IMR-90 (cell line): ENCODE results near the gene FBXO15. TPM values are rescaled to one million over a fixed set of nuclear protein-coding genes. Genes with fewer than 3 reads are reported as not detected.

Experiments
- ATAC-seq: fragments of 200-7000 bp; cut with Tn5 transposase; 2 replicates; pipeline ENCODE4 v1.9.1; 2020; ENCODE audit warnings: low read depth, mild to moderate bottlenecking, moderate library complexity
- BruUV-seq: library from RNA; stranded (reverse); fragments of 400-500 nt; replicated peaks from 2 replicates; lab custom pipeline; 2021; lab: Mats Ljungman, UMichigan
- CTCF ChIA-PET: fragments of 300-600 bp; formaldehyde crosslinking; extraction: SDS; loops from one replicate; lab custom pipeline; 2021; ENCODE audit warnings: antibody characterized with exemption; lab: Yijun Ruan, JAX
- POLR2A ChIA-PET: fragments of 300-600 bp; sonication (Branson Sonifier 250); formaldehyde crosslinking; loops from one replicate; lab custom pipeline; 2022; ENCODE audit warnings: antibody characterized with exemption; ENCODE audit not compliant: unreplicated experiment; lab: Charles Lee
- DNase-seq: peaks from one replicate; pipeline ENCODE4 v3.0.0; 2013
- H2AFZ ChIP-seq: replicated peaks from 2 replicates; pipeline ENCODE3; 2013; ENCODE audit warnings: low read length, mild to moderate bottlenecking; ENCODE audit not compliant: poor library complexity
- H2AK5ac ChIP-seq: 2 replicates; pipeline ENCODE4 v1.6.1; 2013; ENCODE audit warnings: low read depth, low read length, inconsistent platforms
- H2AK9ac ChIP-seq: replicated peaks from 2 replicates; pipeline ENCODE3; 2013; ENCODE audit warnings: mild to moderate bottlenecking, low read depth, low read length, moderate library complexity; ENCODE audit not compliant: poor library complexity
- H2BK120ac ChIP-seq: 2 replicates; pipeline ENCODE4 v1.6.1; 2013; ENCODE audit warnings: low read depth, low read length, inconsistent platforms
- H2BK15ac ChIP-seq: 3 replicates; pipeline ENCODE4 v1.6.1; 2013; ENCODE audit warnings: low read depth, low read length, inconsistent platforms
- H2BK20ac ChIP-seq: 2 replicates; pipeline ENCODE4 v1.6.1; 2013; ENCODE audit warnings: low read depth, mild to moderate bottlenecking, inconsistent platforms, low read length, moderate library complexity
- H2BK5ac ChIP-seq: 2 replicates; pipeline ENCODE4 v1.6.1; 2013; ENCODE audit warnings: mild to moderate bottlenecking, low read depth, low read length, inconsistent platforms; ENCODE audit not compliant: poor library complexity, severe bottlenecking
- H3K14ac ChIP-seq: replicated peaks from 2 replicates; pipeline ENCODE4 v1.6.1; 2013; ENCODE audit warnings: low read depth, low read length, inconsistent platforms
- H3K18ac ChIP-seq: 2 replicates; pipeline ENCODE4 v1.6.1; 2013; ENCODE audit warnings: low read depth, low read length, control low read depth
- H3K23ac ChIP-seq: 2 replicates; pipeline ENCODE4 v1.6.1; 2013; ENCODE audit warnings: low read depth, low read length, inconsistent platforms
- H3K27ac ChIP-seq: 2 replicates; pipeline ENCODE4 v1.5.1; 2013; ENCODE audit warnings: mild to moderate bottlenecking, control low read depth, low read length; ENCODE audit not compliant: insufficient read depth
- H3K27me3 ChIP-seq: 2 replicates; pipeline ENCODE4 v1.6.1; 2013; ENCODE audit warnings: low read length; ENCODE audit not compliant: control insufficient read depth, insufficient read depth
- H3K36me3 ChIP-seq: 2 replicates; pipeline ENCODE4 v1.6.1; 2013; ENCODE audit warnings: low read length, mixed read lengths; ENCODE audit not compliant: control insufficient read depth, insufficient read depth
- H3K4ac ChIP-seq: 2 replicates; pipeline ENCODE4 v1.6.1; 2013; ENCODE audit warnings: low read depth, low read length, inconsistent platforms
- H3K4me1 ChIP-seq: 2 replicates; pipeline ENCODE4 v1.6.1; 2013; ENCODE audit warnings: low read length, mixed read lengths; ENCODE audit not compliant: control insufficient read depth, insufficient read depth
- H3K4me2 ChIP-seq: 2 replicates; pipeline ENCODE4 v1.6.1; 2013; ENCODE audit warnings: low read depth, mild to moderate bottlenecking, control low read depth, low read length, moderate library complexity
- H3K4me3 ChIP-seq: 2 replicates; pipeline ENCODE4 v1.5.1; 2013; ENCODE audit warnings: low read depth, mild to moderate bottlenecking, control low read depth, low read length, moderate library complexity; ENCODE audit not compliant: insufficient read depth
- H3K56ac ChIP-seq: 2 replicates; pipeline ENCODE4 v1.6.1; 2013; ENCODE audit warnings: low read length, inconsistent platforms; ENCODE audit not compliant: insufficient read depth; ENCODE audit errors: extremely low read depth
- H3K79me1 ChIP-seq, 2 experiments: 2 replicates each; pipeline ENCODE4 v1.6.1; 2013; ENCODE audit warnings: low read length in 2 of 2, inconsistent platforms in 1 of 2, low read depth in 1 of 2
- H3K9ac ChIP-seq: 2 replicates; pipeline ENCODE4 v1.6.1; 2013; ENCODE audit warnings: low read depth, low read length, control low read depth
- H3K9me1 ChIP-seq: 2 replicates; pipeline ENCODE4 v1.6.1; 2013; ENCODE audit warnings: low read length, inconsistent platforms; ENCODE audit not compliant: insufficient read depth
- H3K9me3 ChIP-seq: 2 replicates; pipeline ENCODE4 v1.6.1; 2013; ENCODE audit warnings: low read length; ENCODE audit not compliant: control insufficient read depth, insufficient read depth
- H4K20me1 ChIP-seq: 2 replicates; pipeline ENCODE4 v1.6.1; 2013; ENCODE audit warnings: low read length, inconsistent platforms; ENCODE audit not compliant: insufficient read depth
- H4K5ac ChIP-seq: 2 replicates; pipeline ENCODE4 v1.6.1; 2013; ENCODE audit warnings: mild to moderate bottlenecking, low read depth, low read length, control low read depth
- H4K8ac ChIP-seq, 2 experiments: 2 replicates each; pipeline ENCODE4 v1.6.1; 2013; ENCODE audit warnings: low read depth in 2 of 2, low read length in 2 of 2, control low read depth in 1 of 2, inconsistent platforms in 1 of 2
- H4K91ac ChIP-seq: 2 replicates; pipeline ENCODE4 v1.6.1; 2013; ENCODE audit warnings: low read depth, low read length, inconsistent platforms; ENCODE audit not compliant: insufficient read depth
- CEBPB ChIP-seq: IDR thresholded peaks from 2 replicates; pipeline ENCODE4 v1.6.1; 2012; ENCODE audit warnings: low read depth, low read length, improper control_type of control experiment
- RAD21 ChIP-seq: IDR thresholded peaks from 2 replicates; pipeline ENCODE4 v1.6.1; 2012; ENCODE audit warnings: low read length, improper control_type of control experiment
- WGBS, 2 experiments: methylation state at CpG; one replicate each; pipeline versions ENCODE4 v1.1.5 to v1.1.7; 2013; ENCODE audit warnings: missing lambda C conversion rate in 2 of 2; ENCODE audit not compliant: insufficient read length in 1 of 2; ENCODE audit errors: extremely low coverage in 2 of 2; 5-methylcytosine and 5-hydroxymethylcytosine counted together
- dilution Hi-C: fragments of 300-500 bp; cut with HindIII; formaldehyde crosslinking; loops from one replicate; pipeline ENCODE4 v1.14.3; 2018; ENCODE audit warnings: low sequenced_read_pairs; ENCODE audit not compliant: unreplicated experiment
- in situ Hi-C: fragments of 300-500 bp; cut with MboI; formaldehyde crosslinking; loops from 3 replicates; pipeline ENCODE4 v1.14.3; 2019; ENCODE audit warnings: low sequenced_read_pairs, inconsistent platforms, mixed read lengths
- intact Hi-C: fragments of 100-400 bp; cut with micrococcal nuclease; formaldehyde crosslinking; loops from 2 replicates; pipeline ENCODE4 v1.10.0; 2022
- polyA plus RNA-seq, 3 experiments: library from polyadenylated mRNA; depleted of rRNA; stranded (reverse); fragments of >200 nt; gene quantifications; 2 replicates each; pipeline ENCODE4 v1.2.3, GENCODE V29; 2012; ENCODE audit warnings: low replicate concordance in 1 of 3
- total RNA-seq: library from RNA; depleted of rRNA; stranded (reverse); fragments of >200 nt; gene quantifications from 2 replicates; pipeline ENCODE4 v1.2.3, GENCODE V29; 2012

Gene FBXO15
- total and polyA plus RNA-seq, 2 of the 4 experiments (the other 2 are of a cell fraction), result 0.90 to 2.0 TPM

GRCh38 chr18:74123200-74123599 lies 24.4 kb downstream of the FBXO15 start:
- no TSS peak for BruUV-seq
- no peaks in the 10 kb centered on the region for H3K9me1 ChIP-seq
- no peak overlapping the region for H3K4me2 ChIP-seq
- no peaks in the 10 kb centered on the region for H3K79me1 ChIP-seq
- H2AFZ ChIP-seq, result no peak overlapping the region
- H3K27me3 ChIP-seq, result no peaks in the 10 kb centered on the region
- H3K18ac ChIP-seq, result no peak overlapping the region; the same call in 1 of the 2 replicates
- H3K4me1 ChIP-seq, result peaks cover 2% of the 10 kb centered on the region; the same call in 1 of the 2 replicates
- no peak overlapping the region for H3K14ac ChIP-seq
- no peak overlapping the region for H3K9ac ChIP-seq
- no peak overlapping the region for H2AK9ac ChIP-seq
- H2BK120ac ChIP-seq, result no peak overlapping the region
- intact Hi-C loops (no loop called here), dilution Hi-C loops (no loop called here), in situ Hi-C loops (no loop called here)
- H3K27ac ChIP-seq, result no peak overlapping the region
- H4K20me1 ChIP-seq, result no peaks in the 10 kb centered on the region
- no peak overlapping the region for H4K8ac ChIP-seq
- H2BK20ac ChIP-seq, result no peak overlapping the region
- H3K36me3 ChIP-seq, result no peaks in the 10 kb centered on the region
- no peak overlapping the region for H3K56ac ChIP-seq
- no CpG with 5 or more reads among the region's 6 CpGs for WGBS, 2 experiments
- no peak overlapping the region for H2BK15ac ChIP-seq
- H3K23ac ChIP-seq, result no peak overlapping the region
- no peak overlapping the region for H2AK5ac ChIP-seq
- TF ChIP-seq CEBPB (peak; percentile 76), RAD21 (no peak)
- no peak overlapping the region for H3K4ac ChIP-seq
- DNase-seq (no peak), ATAC-seq (no peak)
- H4K91ac ChIP-seq, result no peak overlapping the region
- ChIA-PET CTCF (no interaction called here), POLR2A (no interaction called here)
- H4K5ac ChIP-seq, result no peak overlapping the region
- H3K4me3 ChIP-seq, result no peak overlapping the region
- H2BK5ac ChIP-seq, result no peak overlapping the region
- H3K9me3 ChIP-seq, result no peaks in the 10 kb centered on the region
